ENCODE measurements around the gene SEC14L6. TPM values are rescaled to one million over a fixed set of nuclear protein-coding genes. Genes with fewer than 3 reads are reported as not detected.

The SEC14L6 gene
- total RNA-seq, 1 donor from 2014 or later = not detected

GRCh38 chr22:30491381-30491780 is 55.2 kb downstream of the SEC14L6 start:
- no peak for DNase-seq
- no peaks in the 10 kb centered on the region for H3K4me1 Mint-ChIP-seq (ENCODE audit: low read depth, unreplicated experiment)
- H3K4me3 Mint-ChIP-seq (ENCODE audit: unreplicated experiment) = no peak overlapping the region
- no peak overlapping the region for H3K27ac Mint-ChIP-seq (ENCODE audit: unreplicated experiment)
- H3K27me3 Mint-ChIP-seq (ENCODE audit: unreplicated experiment) = peaks cover 4% of the 10 kb centered on the region
- H3K36me3 Mint-ChIP-seq (ENCODE audit: unreplicated experiment) = no peaks in the 10 kb centered on the region
- no peak for TF ChIP-seq CTCF (IDR thresholded peaks at IDR 0.05; ENCODE audit: partially characterized antibody, unreplicated experiment)
- no peaks in the 10 kb centered on the region for H3K9me3 Mint-ChIP-seq (ENCODE audit: unreplicated experiment)

GRCh38 chr22:30490399-30490798 is 56.1 kb downstream of the SEC14L6 start:
- Mint-ChIP-seq H3K27ac (ENCODE audit: unreplicated experiment) (no peak overlapping the region), H3K36me3 (ENCODE audit: unreplicated experiment) (no peaks in the 10 kb centered on the region), H3K9me3 (ENCODE audit: unreplicated experiment) (no peaks in the 10 kb centered on the region), H3K4me1 (ENCODE audit: low read depth, unreplicated experiment) (no peaks in the 10 kb centered on the region), H3K4me3 (ENCODE audit: unreplicated experiment) (no peak overlapping the region), H3K27me3 (ENCODE audit: unreplicated experiment) (peaks cover 4% of the 10 kb centered on the region)
- DNase-seq = no peak
- no peak for TF ChIP-seq CTCF (IDR thresholded peaks at IDR 0.05; ENCODE audit: partially characterized antibody, unreplicated experiment)

- no peak for TF ChIP-seq CTCF (IDR thresholded peaks at IDR 0.05; ENCODE audit: partially characterized antibody, unreplicated experiment)
- no peaks in the 10 kb centered on the region for H3K36me3 Mint-ChIP-seq (ENCODE audit: unreplicated experiment)
- no peaks in the 10 kb centered on the region for H3K9me3 Mint-ChIP-seq (ENCODE audit: unreplicated experiment)
- peaks cover 4% of the 10 kb centered on the region for H3K27me3 Mint-ChIP-seq (ENCODE audit: unreplicated experiment)
- no peaks in the 10 kb centered on the region for H3K4me1 Mint-ChIP-seq (ENCODE audit: low read depth, unreplicated experiment)
- no peak overlapping the region for H3K4me3 Mint-ChIP-seq (ENCODE audit: unreplicated experiment)
- no peak overlapping the region for H3K27ac Mint-ChIP-seq (ENCODE audit: unreplicated experiment)
- DNase-seq = no peak
These were observed 58.4 kb downstream of the SEC14L6 start for GRCh38 chr22:30488121-30488520.

- H3K27ac Mint-ChIP-seq (ENCODE audit: unreplicated experiment) = no peak overlapping the region
- H3K27me3 Mint-ChIP-seq (ENCODE audit: unreplicated experiment) = peaks cover 4% of the 10 kb centered on the region
- H3K36me3 Mint-ChIP-seq (ENCODE audit: unreplicated experiment) = no peaks in the 10 kb centered on the region
- no peak for DNase-seq
- H3K9me3 Mint-ChIP-seq (ENCODE audit: unreplicated experiment) = no peaks in the 10 kb centered on the region
- H3K4me3 Mint-ChIP-seq (ENCODE audit: unreplicated experiment) = no peak overlapping the region
- no peaks in the 10 kb centered on the region for H3K4me1 Mint-ChIP-seq (ENCODE audit: low read depth, unreplicated experiment)
- no peak for TF ChIP-seq CTCF (IDR thresholded peaks at IDR 0.05; ENCODE audit: partially characterized antibody, unreplicated experiment)
These were observed 59.9 kb downstream of the SEC14L6 start for GRCh38 chr22:30486661-30487115.

- Mint-ChIP-seq H3K4me3 (ENCODE audit: unreplicated experiment) (no peak overlapping the region), H3K27ac (ENCODE audit: unreplicated experiment) (no peak overlapping the region), H3K27me3 (ENCODE audit: unreplicated experiment) (peaks cover 4% of the 10 kb centered on the region), H3K4me1 (ENCODE audit: low read depth, unreplicated experiment) (no peaks in the 10 kb centered on the region), H3K36me3 (ENCODE audit: unreplicated experiment) (no peaks in the 10 kb centered on the region), H3K9me3 (ENCODE audit: unreplicated experiment) (no peaks in the 10 kb centered on the region)
- TF ChIP-seq CTCF (IDR thresholded peaks at IDR 0.05; ENCODE audit: partially characterized antibody, unreplicated experiment) = no peak
- no peak for DNase-seq
These were observed 60.4 kb downstream of the SEC14L6 start for GRCh38 chr22:30486118-30486517.
